Trophoblast cell (in vitro differentiated cells and primary cell): ENCODE results near the gene SPRR1B.

Experiments used
- DNase-seq, 2 donors: peaks; one replicate each; pipeline ENCODE4 v3.0.0-alpha.2; 2016
- H2AFZ ChIP-seq: 2 replicates; pipeline ENCODE4 v1.6.1; 2013; ENCODE audit warnings: low read length, moderate library complexity, mild to moderate bottlenecking; ENCODE audit not compliant: insufficient read depth, poor library complexity
- H2AK5ac ChIP-seq: 2 replicates; pipeline ENCODE4 v1.6.1; 2013; ENCODE audit warnings: mild to moderate bottlenecking, low read length
- H2BK120ac ChIP-seq: 2 replicates; pipeline ENCODE4 v1.6.1; 2013; ENCODE audit warnings: low read length, mild to moderate bottlenecking, moderate library complexity; ENCODE audit not compliant: insufficient read depth, poor library complexity
- H2BK12ac ChIP-seq: 2 replicates; pipeline ENCODE4 v1.6.1; 2013; ENCODE audit warnings: mild to moderate bottlenecking, low read length, moderate library complexity
- H2BK5ac ChIP-seq: 2 replicates; pipeline ENCODE4 v1.6.1; 2013; ENCODE audit warnings: low read length, low read depth, moderate library complexity, mild to moderate bottlenecking; ENCODE audit not compliant: poor library complexity
- H3K14ac ChIP-seq: 2 replicates; pipeline ENCODE4 v1.6.1; 2013; ENCODE audit warnings: mild to moderate bottlenecking, low read length
- H3K18ac ChIP-seq: 2 replicates; pipeline ENCODE4 v1.6.1; 2013; ENCODE audit warnings: mild to moderate bottlenecking, low read length
- H3K23ac ChIP-seq: 2 replicates; pipeline ENCODE4 v1.6.1; 2013; ENCODE audit warnings: low read length
- H3K27ac ChIP-seq: 2 replicates; pipeline ENCODE4 v1.5.1; 2013; ENCODE audit warnings: low read depth, mild to moderate bottlenecking, inconsistent platforms, low read length, moderate library complexity
- H3K27me3 ChIP-seq: 2 replicates; pipeline ENCODE4 v1.6.1; 2013; ENCODE audit warnings: inconsistent platforms, mild to moderate bottlenecking, low read length, moderate library complexity; ENCODE audit not compliant: insufficient read depth
- H3K36me3 ChIP-seq, 2 experiments: 1 replicate in 1 of 2; 2 replicates in 1 of 2; pipeline ENCODE4 v1.6.1; 2013; ENCODE audit warnings: low read length in 2 of 2, mild to moderate bottlenecking in 2 of 2, moderate library complexity in 1 of 2; ENCODE audit not compliant: insufficient read depth in 2 of 2, control insufficient read depth in 1 of 2
- H3K4ac ChIP-seq: 2 replicates; pipeline ENCODE4 v1.6.1; 2013; ENCODE audit warnings: low read depth, mild to moderate bottlenecking, low read length, moderate library complexity
- H3K4me1 ChIP-seq, 2 experiments: 1 replicate in 1 of 2; 2 replicates in 1 of 2; pipeline ENCODE4 v1.6.1; 2013; ENCODE audit warnings: low read length in 2 of 2, mild to moderate bottlenecking in 2 of 2, moderate library complexity in 1 of 2; ENCODE audit not compliant: insufficient read depth in 2 of 2, control insufficient read depth in 1 of 2
- H3K4me2 ChIP-seq: 2 replicates; pipeline ENCODE4 v1.6.1; 2013; ENCODE audit warnings: inconsistent platforms, mild to moderate bottlenecking, low read length, moderate library complexity
- H3K4me3 ChIP-seq: 2 replicates; pipeline ENCODE4 v1.5.1; 2013; ENCODE audit warnings: mild to moderate bottlenecking, low read depth, low read length, inconsistent platforms
- H3K79me1 ChIP-seq: one replicate; pipeline ENCODE4 v1.6.1; 2013; ENCODE audit warnings: low read length
- H3K79me2 ChIP-seq: 2 replicates; pipeline ENCODE4 v1.6.1; 2013; ENCODE audit warnings: low read length, mild to moderate bottlenecking; ENCODE audit not compliant: control insufficient read depth, insufficient read depth, poor library complexity
- H3K9ac ChIP-seq: 2 replicates; pipeline ENCODE4 v1.6.1; 2013; ENCODE audit warnings: mild to moderate bottlenecking, low read length
- H3K9me3 ChIP-seq: 2 replicates; pipeline ENCODE4 v1.6.1; 2013; ENCODE audit warnings: low read depth, mild to moderate bottlenecking, control low read depth, inconsistent platforms, low read length; ENCODE audit not compliant: insufficient read depth
- H4K12ac ChIP-seq: 2 replicates; pipeline ENCODE4 v1.6.1; 2013; ENCODE audit warnings: low read depth, mild to moderate bottlenecking, low read length, moderate library complexity
- H4K8ac ChIP-seq: 2 replicates; pipeline ENCODE4 v1.6.1; 2013; ENCODE audit warnings: low read depth, mild to moderate bottlenecking, low read length, moderate library complexity
- H4K91ac ChIP-seq: one replicate; pipeline ENCODE4 v1.6.1; 2013; ENCODE audit warnings: low read depth, mild to moderate bottlenecking, low read length, moderate library complexity
- WGBS: extraction: QIAGEN DNeasy Blood & Tissue Kit; methylation state at CpG from one replicate; pipeline ENCODE4 v1.1.7; 2013; ENCODE audit warnings: missing lambda C conversion rate; ENCODE audit not compliant: insufficient read length, insufficient coverage; ENCODE audit errors: extremely low coverage; 5-methylcytosine and 5-hydroxymethylcytosine counted together

The SPRR1B gene

DNA sequence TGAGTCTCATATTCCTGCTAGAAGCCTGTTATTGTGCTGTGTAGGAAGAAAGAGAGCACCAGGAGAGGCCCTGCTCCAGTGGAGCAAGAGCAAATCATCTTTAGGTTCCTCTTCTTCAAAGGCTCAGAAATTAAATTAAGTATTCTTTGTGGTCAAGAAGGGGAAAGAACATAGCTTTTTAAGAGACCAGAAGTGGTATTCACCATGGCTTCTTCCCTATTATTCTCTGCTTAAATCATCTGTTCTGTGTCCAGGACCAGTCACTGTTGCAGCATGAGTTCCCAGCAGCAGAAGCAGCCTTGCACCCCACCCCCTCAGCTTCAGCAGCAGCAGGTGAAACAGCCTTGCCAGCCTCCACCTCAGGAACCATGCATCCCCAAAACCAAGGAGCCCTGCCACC, 1.1 kb downstream of the SPRR1B start:
- no peak overlapping the region for H3K23ac ChIP-seq
- H2BK5ac ChIP-seq = no peak overlapping the region
- no peak overlapping the region for H3K27ac ChIP-seq
- no peaks in the 10 kb centered on the region for H3K9me3 ChIP-seq
- H2BK12ac ChIP-seq = peak overlapping the region; percentile 44
- H3K4me3 ChIP-seq = no peak overlapping the region
- no peak overlapping the region for H2AFZ ChIP-seq
- H2BK120ac ChIP-seq = no peak overlapping the region
- no peak overlapping the region for H2AK5ac ChIP-seq
- H4K12ac ChIP-seq = no peak overlapping the region
- H3K36me3 ChIP-seq = no peaks in the 10 kb centered on the region
- H3K4ac ChIP-seq = no peak overlapping the region
- no peaks in the 10 kb centered on the region for H3K79me1 ChIP-seq
- H3K27me3 ChIP-seq = no peaks in the 10 kb centered on the region
- H3K4me2 ChIP-seq = no peak overlapping the region
- H3K14ac ChIP-seq = no peak overlapping the region
- H3K9ac ChIP-seq = no peak overlapping the region
- no peak overlapping the region for H3K18ac ChIP-seq
- no peak overlapping the region for H4K91ac ChIP-seq
- DNase-seq = no peak
- H3K4me1 ChIP-seq = no peaks in the 10 kb centered on the region
- H3K79me2 ChIP-seq = no peaks in the 10 kb centered on the region
- H4K8ac ChIP-seq = no peak overlapping the region

- Histone ChIP-seq H2BK12ac (no peak overlapping the region), H3K23ac (no peak overlapping the region), H4K12ac (no peak overlapping the region), H2BK120ac (no peak overlapping the region), H3K79me2 (no peaks in the 10 kb centered on the region), H4K91ac (no peak overlapping the region), H3K18ac (no peak overlapping the region), H3K27ac (no peak overlapping the region), H3K79me1 (no peaks in the 10 kb centered on the region), H3K4me2 (no peak overlapping the region), H2AK5ac (no peak overlapping the region), H3K14ac (no peak overlapping the region), H4K8ac (no peak overlapping the region), H3K4ac (no peak overlapping the region), H3K36me3 (no peaks in the 10 kb centered on the region), H3K9me3 (no peaks in the 10 kb centered on the region), H3K9ac (no peak overlapping the region), H3K4me1 (no peaks in the 10 kb centered on the region), H3K27me3 (no peaks in the 10 kb centered on the region), H2AFZ (no peak overlapping the region), H3K4me3 (no peak overlapping the region), H2BK5ac (no peak overlapping the region)
- WGBS = no CpG with 5 or more reads among the region's 3 CpGs
- peak; percentile 66 to 80 for DNase-seq
These were observed 1.8 kb downstream of the SPRR1B start for GRCh38 chr1:153032677-153033308.

DNA sequence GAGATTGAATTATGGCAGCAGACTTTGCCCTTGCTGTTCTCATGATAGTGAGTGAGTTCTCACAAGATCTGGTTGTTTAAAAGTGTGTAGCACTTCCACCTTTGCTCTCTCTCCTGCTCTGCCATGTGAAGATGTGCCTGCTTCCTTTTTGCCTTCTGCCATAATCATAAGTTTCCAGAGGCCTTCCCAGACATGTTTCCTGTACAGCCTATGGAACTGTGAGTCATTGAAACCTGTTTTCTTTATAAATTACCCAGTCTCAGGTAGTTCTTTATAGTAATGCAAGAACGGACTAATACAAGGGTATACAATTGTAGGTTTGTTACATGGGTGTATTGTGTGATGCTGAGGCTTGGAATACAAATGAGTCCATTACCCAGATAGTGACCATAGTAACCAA, 4.2 kb downstream of the SPRR1B start:
- Histone ChIP-seq H3K79me1 (no peaks in the 10 kb centered on the region), H3K9ac (no peak overlapping the region), H3K79me2 (no peaks in the 10 kb centered on the region), H4K91ac (no peak overlapping the region), H3K18ac (no peak overlapping the region), H3K4ac (no peak overlapping the region), H2BK5ac (no peak overlapping the region), H2AFZ (no peak overlapping the region), H3K27me3 (no peaks in the 10 kb centered on the region), H4K8ac (no peak overlapping the region), H3K14ac (no peak overlapping the region), H3K4me2 (no peak overlapping the region), H3K4me1 (no peaks in the 10 kb centered on the region), H3K27ac (no peak overlapping the region), H2BK12ac (no peak overlapping the region), H3K9me3 (no peaks in the 10 kb centered on the region), H3K4me3 (no peak overlapping the region), H2AK5ac (no peak overlapping the region), H3K23ac (no peak overlapping the region), H3K36me3 (no peaks in the 10 kb centered on the region), H2BK120ac (no peak overlapping the region), H4K12ac (no peak overlapping the region)
- no peak for DNase-seq
- no CpG with 5 or more reads among the region's 1 CpG for WGBS

DNA sequence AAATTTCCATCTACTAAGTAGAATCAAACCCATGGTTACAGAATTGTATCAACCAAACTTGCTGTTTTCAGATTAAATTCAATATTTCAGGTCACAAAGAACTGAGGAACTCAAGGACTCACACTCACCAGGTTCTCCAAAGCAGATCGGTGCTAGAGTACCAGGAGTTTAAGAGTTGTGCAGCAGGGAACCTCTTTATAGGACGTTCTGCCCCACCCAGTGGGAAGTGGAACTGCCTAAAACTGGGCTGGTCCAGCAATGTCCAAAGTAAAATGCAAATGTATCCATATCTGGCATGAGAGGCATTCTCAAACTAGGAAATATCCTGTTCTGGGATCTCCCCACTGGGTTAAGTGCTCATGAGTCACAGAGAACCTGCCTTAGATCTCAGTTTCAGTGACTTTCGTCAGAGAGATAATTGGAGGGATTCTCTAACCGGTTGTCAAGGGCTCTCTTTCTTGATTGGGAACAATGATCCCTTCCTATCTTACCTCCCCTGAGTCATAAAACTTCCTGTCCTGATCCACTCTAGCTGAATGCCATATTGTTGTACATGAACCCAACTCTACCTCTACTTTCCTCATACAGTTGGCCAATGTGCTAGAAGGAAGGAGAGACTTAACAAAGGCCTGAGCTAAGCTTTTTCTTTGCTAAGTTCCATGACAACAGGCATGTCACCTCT, 10.1 kb downstream of the SPRR1B start, which contains the start of gene SPRR2D:
Gene SPRR2D (minus strand): TSS at position 171 of the 682 bp plus-strand sequence. CDS start 774 bp downstream, outside the sequence.
- Histone ChIP-seq H3K4me2 (no peak within 1 kb of the TSS), H3K18ac (no peak within 1 kb of the TSS), H2BK12ac (no peak within 1 kb of the TSS), H3K4ac (no peak within 1 kb of the TSS), H3K27me3 (no peaks in the 10 kb centered on the region), H3K23ac (no peak within 1 kb of the TSS), H4K12ac (no peak within 1 kb of the TSS), H4K91ac (no peak within 1 kb of the TSS), H3K14ac (no peak within 1 kb of the TSS), H2BK120ac (no peak within 1 kb of the TSS), H3K79me1 (no peaks in the 10 kb centered on the region), H3K4me1 (no peaks in the 10 kb centered on the region), H4K8ac (no peak within 1 kb of the TSS), H3K9ac (no peak within 1 kb of the TSS), H3K27ac (no peak within 1 kb of the TSS), H3K9me3 (no peaks in the 10 kb centered on the region), H2AFZ (no peak within 1 kb of the TSS), H3K79me2 (no peaks in the 10 kb centered on the region), H3K4me3 (no peak within 1 kb of the TSS), H2AK5ac (no peak within 1 kb of the TSS), H2BK5ac (no peak within 1 kb of the TSS), H3K36me3 (no peaks in the 10 kb centered on the region)
- WGBS = no CpG with 5 or more reads among the region's 4 CpGs
- DNase-seq = peak; percentile 7 to 77
